ENCODE data around the gene TUBG2. TPM values are rescaled to one million over a fixed set of nuclear protein-coding genes. Genes with fewer than 3 reads are reported as not detected.

The TUBG2 gene
- polyA plus RNA-seq, 1 donor (not counting 4 experiments of a cell fraction or from before 2014, with no cell fraction given), result 14.5 TPM

- Histone ChIP-seq H3K79me2 (ENCODE audit: control insufficient read depth, insufficient read depth, low read length) (no peaks in the 10 kb centered on the region), H3K4me2 (ENCODE audit: control insufficient read depth, extremely low read depth, insufficient read depth, low read depth, low read length) (no peak overlapping the region), H3K9me1 (ENCODE audit: control insufficient read depth, extremely low read depth, insufficient read depth, low read length) (no peaks in the 10 kb centered on the region), H2AFZ (ENCODE audit: control insufficient read depth, low read length) (no peak overlapping the region), H3K27ac (ENCODE audit: control insufficient read depth, insufficient read depth, low read length) (no peak overlapping the region), H3K4me3 (ENCODE audit: control insufficient read depth in 2 of 3, extremely low read depth in 1 of 3, insufficient read depth in 2 of 3, low read depth in 1 of 3, low read length in 3 of 3) (no peak overlapping the region), H3K36me3 (ENCODE audit: control insufficient read depth in 2 of 2, extremely low read depth in 1 of 2, insufficient read depth in 2 of 2, low read length in 2 of 2) (no peaks in the 10 kb centered on the region), H3K9me3 (ENCODE audit: control insufficient read depth, low read depth, low read length) (no peaks in the 10 kb centered on the region), H4K20me1 (ENCODE audit: control insufficient read depth, extremely low read depth, insufficient read depth, low read length) (no peaks in the 10 kb centered on the region), H3K4me1 (ENCODE audit: control insufficient read depth, extremely low read depth, insufficient read depth, low read length) (peaks cover 11% of the 10 kb centered on the region), H3K27me3 (ENCODE audit: control insufficient read depth, extremely low read depth, insufficient read depth, low read length) (no peaks in the 10 kb centered on the region), H3K9ac (ENCODE audit: control insufficient read depth, extremely low read depth, insufficient read depth, low read length) (no peak overlapping the region)
- TF ChIP-seq EZH2 (IDR thresholded peaks at IDR 0.05; ENCODE audit: low read length) (no peak), CTCF (optimal IDR thresholded peaks at IDR 0.05 in 1 of 3, IDR thresholded peaks at IDR 0.05 in 1 of 3, conservative IDR thresholded peaks at IDR 0.05 in 1 of 3; ENCODE audit: extremely low read depth in 1 of 3, insufficient read depth in 2 of 3, low read length in 3 of 3) (no peak)
- DNase-seq (ENCODE audit: low read depth, low spot score), result no peak
- FAIRE-seq, result no peak
- dilution Hi-C loops (cut with MboI; ENCODE audit: extremely low pct_ligation_motif_present, low sequenced_read_pairs), result no loop called here
These were observed 7.7 kb upstream of the TUBG2 start for GRCh38 chr17:42651392-42651791.

GRCh38 chr17:42653179-42654124 lies 5.6 kb upstream of the TUBG2 start:
- DNase-seq (ENCODE audit: low read depth, low spot score) (no peak), FAIRE-seq (no peak)
- no peak overlapping the region for H3K27ac ChIP-seq (ENCODE audit: control insufficient read depth, insufficient read depth, low read length)
- TF ChIP-seq EZH2 (IDR thresholded peaks at IDR 0.05; ENCODE audit: low read length), result no peak
- no peak for TF ChIP-seq CTCF (optimal IDR thresholded peaks at IDR 0.05 in 1 of 3, IDR thresholded peaks at IDR 0.05 in 1 of 3, conservative IDR thresholded peaks at IDR 0.05 in 1 of 3; ENCODE audit: extremely low read depth in 1 of 3, insufficient read depth in 2 of 3, low read length in 3 of 3)
- H3K27me3 ChIP-seq (ENCODE audit: control insufficient read depth, extremely low read depth, insufficient read depth, low read length), result no peaks in the 10 kb centered on the region
- H3K36me3 ChIP-seq (ENCODE audit: control insufficient read depth in 2 of 2, extremely low read depth in 1 of 2, insufficient read depth in 2 of 2, low read length in 2 of 2), result no peaks in the 10 kb centered on the region
- H3K9me1 ChIP-seq (ENCODE audit: control insufficient read depth, extremely low read depth, insufficient read depth, low read length), result no peaks in the 10 kb centered on the region
- H4K20me1 ChIP-seq (ENCODE audit: control insufficient read depth, extremely low read depth, insufficient read depth, low read length), result no peaks in the 10 kb centered on the region
- no peaks in the 10 kb centered on the region for H3K9me3 ChIP-seq (ENCODE audit: control insufficient read depth, low read depth, low read length)
- H3K4me2 ChIP-seq (ENCODE audit: control insufficient read depth, extremely low read depth, insufficient read depth, low read depth, low read length), result peak overlapping the region; percentile 88
- no peaks in the 10 kb centered on the region for H3K79me2 ChIP-seq (ENCODE audit: control insufficient read depth, insufficient read depth, low read length)
- H3K4me1 ChIP-seq (ENCODE audit: control insufficient read depth, extremely low read depth, insufficient read depth, low read length), result peaks cover 11% of the 10 kb centered on the region
- peak overlapping the region; percentile 43 for H3K9ac ChIP-seq (ENCODE audit: control insufficient read depth, extremely low read depth, insufficient read depth, low read length)
- H2AFZ ChIP-seq (ENCODE audit: control insufficient read depth, low read length), result peak overlapping the region; percentile 91
- dilution Hi-C loops (cut with MboI; ENCODE audit: extremely low pct_ligation_motif_present, low sequenced_read_pairs), result no loop called here
- peak overlapping the region in 1 of 3 experiments; percentile 68 for H3K4me3 ChIP-seq (ENCODE audit: control insufficient read depth in 2 of 3, extremely low read depth in 1 of 3, insufficient read depth in 2 of 3, low read depth in 1 of 3, low read length in 3 of 3)

All from keratinocyte (primary cell).